Activated CD8-positive, alpha-beta T cell treated with anti-CD3 and anti-CD28 coated beads for 36 hours (primary cell): ENCODE results near the gene USP37. TPM values are rescaled to one million over a fixed set of nuclear protein-coding genes. Genes with fewer than 3 reads are reported as not detected.

Experiments
- ATAC-seq: fragments of 200-7000 bp; cut with Tn5 transposase; one replicate; pipeline ENCODE4 v1.10.0; 2021; ENCODE audit warnings: mild to moderate bottlenecking, moderate library complexity
- CTCF ChIA-PET: fragments of 350-600 bp; sonication (Branson Sonifier 250); formaldehyde crosslinking; loops from one replicate; lab custom pipeline; 2021; ENCODE audit warnings: antibody characterized with exemption; lab: Charles Lee
- POLR2A ChIA-PET: fragments of 350-600 bp; sonication (Branson Sonifier 250); formaldehyde crosslinking; loops from one replicate; lab custom pipeline; 2021; ENCODE audit warnings: antibody characterized with exemption; lab: Charles Lee
- DNase-seq: peaks from one replicate; pipeline ENCODE4 v3.0.0-alpha.2; 2020
- H3K27ac Mint-ChIP-seq: one replicate; pipeline ENCODE4 v1.8.0; 2021; ENCODE audit warnings: mild to moderate bottlenecking, mixed read lengths
- H3K27me3 Mint-ChIP-seq: one replicate; pipeline ENCODE4 v1.8.0; 2021; ENCODE audit warnings: mixed read lengths
- H3K36me3 Mint-ChIP-seq: one replicate; pipeline ENCODE4 v1.8.0; 2021; ENCODE audit warnings: low read depth, mixed read lengths
- H3K4me1 Mint-ChIP-seq: one replicate; pipeline ENCODE4 v1.8.0; 2021; ENCODE audit warnings: low read depth, mixed read lengths
- H3K4me3 Mint-ChIP-seq: one replicate; pipeline ENCODE4 v1.8.0; 2021; ENCODE audit warnings: mild to moderate bottlenecking, moderate library complexity, mixed read lengths
- H3K9me3 Mint-ChIP-seq: one replicate; pipeline ENCODE4 v1.8.0; 2021; ENCODE audit warnings: mixed read lengths
- intact Hi-C: fragments of 100-400 bp; cut with micrococcal nuclease; formaldehyde crosslinking; loops from one replicate; pipeline ENCODE4 v1.10.0; 2022
- total RNA-seq, 2 experiments: library from RNA; stranded (reverse); gene quantifications; one replicate each; pipeline ENCODE4 v1.2.3, GENCODE V29; 2021
- TF ChIP-seq, protein P1 (sequence below): fragments of 200-600 bp; IDR thresholded peaks from one replicate; pipeline ENCODE4 v1.8.0; 2022; ENCODE audit warnings: antibody characterized with exemption, mild to moderate bottlenecking

Gene USP37
- total RNA-seq, 2 experiments from 2014 or later, result 51.7 to 53.2 TPM

DNA sequence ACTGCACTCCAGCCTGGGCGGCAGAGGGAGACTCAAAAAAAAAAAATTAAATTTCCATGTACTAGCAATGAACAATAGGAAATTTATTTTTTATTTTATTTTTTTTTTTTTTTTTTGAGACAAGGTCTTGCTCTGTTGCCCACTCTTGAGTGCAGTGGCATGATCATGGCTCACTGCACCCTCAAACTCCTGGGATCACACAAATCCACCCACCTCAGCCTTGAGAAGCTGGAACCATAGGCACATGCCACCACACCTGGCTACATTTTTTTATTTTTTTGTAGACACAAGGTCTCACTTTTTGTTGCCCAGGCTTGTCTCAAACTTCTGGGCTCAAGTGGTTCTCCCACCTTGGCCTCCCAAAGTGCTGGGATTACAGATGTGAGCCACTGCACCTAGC lies 17.4 kb upstream of the USP37 start:
- ChIA-PET CTCF (no interaction called here), POLR2A (no interaction called here)
- DNase-seq, result no peak
- no peak for ATAC-seq
- no peak overlapping the region for H3K4me3 Mint-ChIP-seq
- H3K4me1 Mint-ChIP-seq, result peaks cover 23% of the 10 kb centered on the region
- H3K9me3 Mint-ChIP-seq, result no peaks in the 10 kb centered on the region
- H3K36me3 Mint-ChIP-seq, result peaks cover 57% of the 10 kb centered on the region
- TF ChIP-seq, protein P1, sequence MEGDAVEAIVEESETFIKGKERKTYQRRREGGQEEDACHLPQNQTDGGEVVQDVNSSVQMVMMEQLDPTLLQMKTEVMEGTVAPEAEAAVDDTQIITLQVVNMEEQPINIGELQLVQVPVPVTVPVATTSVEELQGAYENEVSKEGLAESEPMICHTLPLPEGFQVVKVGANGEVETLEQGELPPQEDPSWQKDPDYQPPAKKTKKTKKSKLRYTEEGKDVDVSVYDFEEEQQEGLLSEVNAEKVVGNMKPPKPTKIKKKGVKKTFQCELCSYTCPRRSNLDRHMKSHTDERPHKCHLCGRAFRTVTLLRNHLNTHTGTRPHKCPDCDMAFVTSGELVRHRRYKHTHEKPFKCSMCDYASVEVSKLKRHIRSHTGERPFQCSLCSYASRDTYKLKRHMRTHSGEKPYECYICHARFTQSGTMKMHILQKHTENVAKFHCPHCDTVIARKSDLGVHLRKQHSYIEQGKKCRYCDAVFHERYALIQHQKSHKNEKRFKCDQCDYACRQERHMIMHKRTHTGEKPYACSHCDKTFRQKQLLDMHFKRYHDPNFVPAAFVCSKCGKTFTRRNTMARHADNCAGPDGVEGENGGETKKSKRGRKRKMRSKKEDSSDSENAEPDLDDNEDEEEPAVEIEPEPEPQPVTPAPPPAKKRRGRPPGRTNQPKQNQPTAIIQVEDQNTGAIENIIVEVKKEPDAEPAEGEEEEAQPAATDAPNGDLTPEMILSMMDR, result no peak
- intact Hi-C loops, result no loop called here
- H3K27ac Mint-ChIP-seq, result no peak overlapping the region
- H3K27me3 Mint-ChIP-seq, result no peaks in the 10 kb centered on the region

GRCh38 chr2:218583983-218584850 lies 16.1 kb upstream of the USP37 start:
- Mint-ChIP-seq H3K27me3 (no peaks in the 10 kb centered on the region), H3K4me1 (peaks cover 27% of the 10 kb centered on the region), H3K9me3 (no peaks in the 10 kb centered on the region), H3K36me3 (peaks cover 54% of the 10 kb centered on the region), H3K27ac (no peak overlapping the region), H3K4me3 (no peak overlapping the region)
- ChIA-PET POLR2A (interaction anchor here (2.9 kb wide), 1 partner anchor 14 kb away, joined by 7 read pairs; no protein-coding TSS in a partner anchor), CTCF (no interaction called here)
- intact Hi-C loops, result no loop called here
- no peak for DNase-seq
- TF ChIP-seq, protein P1, result no peak
- no peak for ATAC-seq

GRCh38 chr2:218582076-218582475 lies 13.9 kb upstream of the USP37 start:
- intact Hi-C loops, result no loop called here
- Mint-ChIP-seq H3K4me1 (peaks cover 42% of the 10 kb centered on the region), H3K27me3 (no peaks in the 10 kb centered on the region), H3K27ac (peak overlapping the region; percentile 76), H3K36me3 (peaks cover 50% of the 10 kb centered on the region), H3K4me3 (no peak overlapping the region), H3K9me3 (no peaks in the 10 kb centered on the region)
- CTCF ChIA-PET, result no interaction called here
- peak; percentile 99 for ATAC-seq
- peak; percentile 27 for DNase-seq
- POLR2A ChIA-PET, result interaction anchor here (1.1 to 2.9 kb wide), 3 partner anchors 12 to 77 kb away, joined by 4 to 7 read pairs (median 5); partner anchors contain the start of genes BCS1L and ZNF142
- TF ChIP-seq, protein P1, result no peak

DNA sequence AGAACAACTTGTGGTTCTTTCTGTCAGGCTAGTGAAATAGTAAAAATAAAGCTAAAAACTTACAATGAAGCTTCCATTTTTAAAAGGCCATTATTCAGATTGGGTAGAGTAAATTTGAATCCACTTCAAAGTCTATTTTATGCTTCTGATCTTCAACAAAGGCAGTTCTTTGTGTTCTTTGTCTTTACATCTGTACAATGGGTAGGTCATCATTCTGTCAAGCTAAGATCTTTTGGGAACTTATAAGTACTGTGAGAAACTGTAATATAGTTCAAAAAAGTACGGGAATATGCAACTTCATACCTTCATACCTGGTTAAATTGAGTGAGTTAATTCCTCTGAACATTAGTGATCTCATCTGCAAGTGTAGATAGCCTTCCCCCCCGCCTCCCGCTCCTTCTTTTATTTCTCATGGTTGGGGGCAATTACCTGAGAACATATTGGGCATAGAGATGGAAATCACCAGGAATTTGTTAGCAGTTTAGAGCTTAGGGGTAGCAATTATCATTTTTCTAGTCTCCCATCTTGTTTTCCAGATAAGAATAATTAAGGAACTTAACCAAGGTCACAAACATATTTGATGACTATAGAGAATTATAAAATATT lies 10.2 kb upstream of the USP37 start:
- Mint-ChIP-seq H3K4me1 (peaks cover 53% of the 10 kb centered on the region), H3K27me3 (no peaks in the 10 kb centered on the region), H3K27ac (no peak overlapping the region), H3K4me3 (no peak overlapping the region), H3K9me3 (no peaks in the 10 kb centered on the region), H3K36me3 (peaks cover 29% of the 10 kb centered on the region)
- ChIA-PET POLR2A (interaction anchor here (0.7 to 1.6 kb wide), 4 partner anchors 8 to 22 kb away, joined by 3 to 5 read pairs (median 4); partner anchors contain the start of gene USP37), CTCF (interaction anchor here (0.7 to 1.2 kb wide), 2 partner anchors 61 to 80 kb away, joined by 3 read pairs; no protein-coding TSS in a partner anchor)
- ATAC-seq (no peak), DNase-seq (no peak)
- TF ChIP-seq, protein P1, result no peak
- intact Hi-C loops, result no loop called here
